ENCODE measurements around the gene GALNT13.

DNA sequence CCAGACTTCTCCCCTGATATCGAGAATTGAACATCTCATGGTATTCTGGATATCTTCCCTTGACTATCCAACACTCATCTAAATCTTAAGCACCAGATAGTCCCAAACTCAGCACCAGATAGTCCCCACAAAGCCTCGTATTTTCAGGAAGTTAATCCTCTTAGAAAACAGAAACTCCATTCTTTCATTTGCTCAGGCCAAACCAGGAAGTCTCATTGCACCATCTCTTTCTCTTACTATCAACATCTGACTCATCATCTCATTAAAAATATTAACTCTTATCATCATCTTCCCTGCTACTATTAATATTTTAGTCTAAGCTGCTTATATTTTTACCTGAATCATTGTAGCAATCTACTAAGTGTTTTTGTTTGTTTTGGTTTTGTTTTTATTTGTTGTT is 286.4 kb downstream of the GALNT13 start:
- no peak for TF ChIP-seq POLR2A (IDR thresholded peaks at IDR 0.05; ENCODE audit: low read depth, low read length)
- no peak for TF ChIP-seq GABPA (IDR thresholded peaks at IDR 0.05; ENCODE audit: low read depth)
- no peak for TF ChIP-seq ETV6 (conservative IDR thresholded peaks at IDR 0.05 in 1 of 2, IDR thresholded peaks at IDR 0.05 in 1 of 2; ENCODE audit: borderline replicate concordance in 1 of 2, low read depth in 1 of 2)
- TF ChIP-seq RCOR1 (conservative IDR thresholded peaks at IDR 0.05; ENCODE audit: low read depth, low read length): no peak

Data from GM12878 (cell line).